B cell (primary cell): ENCODE results near the gene CCDC183. TPM values are rescaled to one million over a fixed set of nuclear protein-coding genes. Genes with fewer than 3 reads are reported as not detected.
"Not testable (repeated sequence)": the region's sequence is repeated elsewhere in the genome, so short reads cannot be mapped to it uniquely, and the experiment has no call there.

Experiments
- ATAC-seq: fragments of 200-7000 bp; cut with Tn5 transposase; one replicate; pipeline ENCODE4 v1.10.0; 2021; ENCODE audit warnings: low read depth, mild to moderate bottlenecking, moderate number of reproducible peaks, moderate library complexity
- CTCF ChIA-PET: fragments of 350-600 bp; sonication (Branson Sonifier 250); formaldehyde crosslinking; loops from one replicate; lab custom pipeline; 2021; ENCODE audit warnings: antibody characterized with exemption, inconsistent platforms; lab: Charles Lee
- POLR2A ChIA-PET: fragments of 350-600 bp; sonication (Branson Sonifier 250); formaldehyde crosslinking; loops from one replicate; lab custom pipeline; 2021; ENCODE audit warnings: antibody characterized with exemption; lab: Charles Lee
- DNase-seq: peaks from one replicate; pipeline ENCODE4 v3.0.0; 2013
- H2AFZ ChIP-seq: 2 replicates; pipeline ENCODE4 v1.6.1; 2012; ENCODE audit warnings: mild to moderate bottlenecking, low read depth, low read length; ENCODE audit not compliant: insufficient read depth, poor library complexity, severe bottlenecking
- H3K27ac ChIP-seq, 2 donors: 1 replicate in 1 of 2; 2 replicates in 1 of 2; pipeline ENCODE4 v1.5.1; 2012 to 2013; ENCODE audit warnings: low read length in 2 of 2, mild to moderate bottlenecking in 2 of 2, moderate library complexity in 1 of 2
- H3K27me3 ChIP-seq, 4 experiments: fragments of 200-600 bp in 1 of 4; sonication (generic) in 1 of 4; replicated peaks in 1 of 4; 1 replicate in 2 of 4; 2 replicates in 2 of 4; pipeline versions ENCODE4 v1.6.1 to v1.7.0; 2013 to 2016; ENCODE audit warnings: low read length in 3 of 4, mild to moderate bottlenecking in 2 of 4, mixed read lengths in 1 of 4, moderate library complexity in 1 of 4; ENCODE audit not compliant: insufficient read depth in 4 of 4, control insufficient read depth in 3 of 4; ENCODE audit errors: control extremely low read depth in 1 of 4
- H3K36me3 ChIP-seq, 2 experiments: replicated peaks in 1 of 2; 1 replicate in 1 of 2; 2 replicates in 1 of 2; pipeline versions ENCODE4 v1.6.1 to v1.7.1; 2013; ENCODE audit warnings: low read length in 1 of 2; ENCODE audit not compliant: insufficient read depth in 2 of 2, control insufficient read depth in 1 of 2; ENCODE audit errors: control extremely low read depth in 1 of 2, extremely low read depth in 1 of 2
- H3K4me1 ChIP-seq, 2 donors: fragments of 200-600 bp in 1 of 2; sonication (generic) in 1 of 2; 1 replicate in 1 of 2; 2 replicates in 1 of 2; pipeline versions ENCODE4 v1.5.1 to v1.6.1; 2013 to 2017; ENCODE audit warnings: low read length in 2 of 2; ENCODE audit not compliant: control insufficient read depth in 2 of 2, insufficient read depth in 2 of 2
- H3K4me2 ChIP-seq: replicated peaks from 2 replicates; pipeline ENCODE3; 2012; ENCODE audit warnings: mild to moderate bottlenecking, low read depth, low read length; ENCODE audit not compliant: poor library complexity, severe bottlenecking
- H3K4me3 ChIP-seq, 5 experiments: fragments of 200-600 bp in 1 of 5; sonication (generic) in 1 of 5; 1 replicate in 3 of 5; 2 replicates in 2 of 5; pipeline versions ENCODE4 v1.5.1 to v1.7.0; 2011 to 2016; ENCODE audit warnings: low read length in 4 of 5, mild to moderate bottlenecking in 4 of 5, low read depth in 2 of 5, control low read depth in 1 of 5, moderate library complexity in 1 of 5; ENCODE audit not compliant: insufficient read depth in 1 of 5; ENCODE audit errors: control extremely low read depth in 1 of 5, extremely low read depth in 1 of 5
- H3K79me2 ChIP-seq: fragments of 200-600 bp; sonication (generic); one replicate; pipeline ENCODE4 v1.6.0; 2016; ENCODE audit warnings: low read length; ENCODE audit not compliant: control insufficient read depth, insufficient read depth
- H3K9ac ChIP-seq: fragments of 200-600 bp; sonication (generic); 2 replicates; pipeline ENCODE4 v1.6.1; 2017; ENCODE audit warnings: mild to moderate bottlenecking, low read length, moderate library complexity
- H3K9me3 ChIP-seq, 3 donors: one replicate each; pipeline versions ENCODE4 v1.6.1 to v1.7.1; 2013; ENCODE audit warnings: low read length in 2 of 3; ENCODE audit not compliant: control insufficient read depth in 2 of 3, insufficient read depth in 1 of 3; ENCODE audit errors: control extremely low read depth in 1 of 3
- H4K20me1 ChIP-seq: 2 replicates; pipeline ENCODE4 v1.6.0; 2012; ENCODE audit warnings: mild to moderate bottlenecking, low read length; ENCODE audit not compliant: insufficient read depth, control insufficient read depth, poor library complexity, severe bottlenecking
- H3K27ac Mint-ChIP-seq: one replicate; pipeline ENCODE4 v1.8.0; 2021; ENCODE audit warnings: mixed read lengths
- H3K27me3 Mint-ChIP-seq: one replicate; pipeline ENCODE4 v1.8.0; 2021; ENCODE audit warnings: mixed read lengths
- H3K4me1 Mint-ChIP-seq: one replicate; pipeline ENCODE4 v1.8.0; 2021; ENCODE audit warnings: mixed read lengths
- H3K4me3 Mint-ChIP-seq: one replicate; pipeline ENCODE4 v1.8.0; 2021; ENCODE audit warnings: mixed read lengths
- H3K9me3 Mint-ChIP-seq: one replicate; pipeline ENCODE4 v1.8.0; 2022; ENCODE audit warnings: mixed read lengths; ENCODE audit not compliant: insufficient read depth
- EZH2 ChIP-seq: IDR thresholded peaks from 2 replicates; pipeline ENCODE4 v1.6.1; 2012; ENCODE audit warnings: borderline replicate concordance, low read depth, mild to moderate bottlenecking, moderate library complexity, low read length; ENCODE audit not compliant: insufficient read depth, poor library complexity, severe bottlenecking
- WGBS: methylation state at CpG from one replicate; pipeline ENCODE4 v1.1.5; 2013; ENCODE audit warnings: missing lambda C conversion rate; ENCODE audit not compliant: insufficient coverage; 5-methylcytosine and 5-hydroxymethylcytosine counted together
- intact Hi-C: fragments of 100-400 bp; cut with micrococcal nuclease; formaldehyde crosslinking; loops from one replicate; pipeline ENCODE4 v1.10.0; 2022
- polyA plus RNA-seq: library from polyadenylated mRNA; depleted of rRNA; stranded (reverse); fragments of >200 nt; gene quantifications from 2 replicates; pipeline ENCODE4 v1.2.3, GENCODE V29; 2012
- total RNA-seq, 2 donors: library from RNA; stranded (reverse); fragments of 120-200 nt in 1 of 2; gene quantifications; 1 replicate in 1 of 2; 2 replicates in 1 of 2; pipeline versions ENCODE4 v1.2.3 to v1.2.4, GENCODE V29; 2013 to 2022
- TF ChIP-seq, protein P1 (sequence below): fragments of 200-600 bp; IDR thresholded peaks from one replicate; pipeline ENCODE4 v1.8.0; 2022; ENCODE audit warnings: antibody characterized with exemption, mild to moderate bottlenecking

Gene CCDC183
- total and polyA plus RNA-seq, 2 donors (not counting 1 experiment from before 2014, with no cell fraction given) = 1.8 to 4.9 TPM

DNA sequence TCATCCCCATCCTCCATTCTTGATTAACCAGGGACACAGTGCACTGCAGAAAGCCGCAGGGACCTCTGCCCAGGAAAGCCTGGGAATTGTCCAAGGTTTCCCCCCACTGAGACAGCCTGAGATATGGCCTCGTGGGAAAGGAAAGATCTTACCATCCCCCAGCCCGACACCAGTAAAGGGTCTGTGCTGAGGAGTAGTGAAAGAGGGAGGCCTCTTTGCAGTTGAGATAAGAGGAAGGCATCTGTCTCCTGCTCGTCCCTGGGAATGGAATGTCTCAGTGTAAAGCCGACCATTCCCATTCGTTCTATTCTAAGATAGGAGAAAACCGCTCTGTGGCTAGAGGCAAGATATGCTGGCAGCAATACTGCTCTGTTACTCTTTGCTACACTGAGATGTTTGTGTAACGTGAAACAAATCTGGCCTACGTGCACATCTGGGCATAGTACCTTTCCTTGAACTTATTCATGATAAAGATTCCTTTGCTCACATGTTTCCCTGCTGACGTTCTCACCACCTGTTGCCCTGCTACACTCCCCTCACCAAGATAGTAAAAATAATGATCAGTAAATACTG, 723 bp downstream of the CCDC183 start:
- H3K4me2 ChIP-seq, H3K4me3 ChIP-seq, ATAC-seq, H3K9me3 Mint-ChIP-seq, POLR2A ChIA-PET, H3K9ac ChIP-seq, H3K27ac Mint-ChIP-seq, H2AFZ ChIP-seq, H3K79me2 ChIP-seq, H3K36me3 ChIP-seq, H3K9me3 ChIP-seq, H3K27ac ChIP-seq, H3K27me3 Mint-ChIP-seq, CTCF ChIA-PET, DNase-seq: not testable (repeated sequence)
- peaks cover 27 to 38% of the 10 kb centered on the region in 2 donors for H3K4me1 ChIP-seq
- intact Hi-C loops = loop anchor here (10.0 kb wide), 1 partner anchor 658 kb away; the partner anchor contains the start of gene NSMF
- peaks cover 20% of the 10 kb centered on the region for H3K4me1 Mint-ChIP-seq
- H3K4me3 Mint-ChIP-seq = peak overlapping the region; percentile 37
- WGBS = 60% methylated on average over 1 of the region's 10 CpGs
- peaks cover 0 to 22% (median 9%) of the 10 kb centered on the region in 4 experiments for H3K27me3 ChIP-seq
- H4K20me1 ChIP-seq = peaks cover 10% of the 10 kb centered on the region

DNA sequence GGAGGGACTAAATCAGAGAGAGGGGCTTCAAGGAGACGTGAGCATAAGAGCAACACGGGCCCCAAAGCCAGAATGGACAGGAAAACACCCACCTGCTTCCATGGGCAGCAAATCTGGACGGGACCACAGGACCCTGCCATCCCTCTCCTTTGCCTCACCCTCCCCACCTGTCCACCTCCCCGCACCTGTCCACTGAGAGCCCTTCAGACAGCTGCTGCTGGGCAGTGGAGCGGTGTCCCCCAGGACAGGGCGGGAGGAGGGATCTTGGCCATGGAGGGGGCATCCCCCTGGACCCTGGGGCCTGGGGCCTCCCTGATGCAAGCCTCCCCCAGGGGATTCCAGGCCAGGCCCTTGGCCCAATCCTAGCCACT, 2.6 kb downstream of the CCDC183 start:
- intact Hi-C loops = loop anchor here (10.0 kb wide), 1 partner anchor 656 kb away; the partner anchor contains the start of gene NSMF

More for the DNA sequence above, 2.6 kb downstream of the CCDC183 start:
- DNase-seq (no peak), ATAC-seq (no peak)
- Histone ChIP-seq H3K36me3 (no peaks in the 10 kb centered on the region), H3K9me3 (no peaks in the 10 kb centered on the region), H3K4me1 (peaks cover 20 to 30% of the 10 kb centered on the region in 2 donors), H3K4me3 (no peak overlapping the region), H3K4me2 (peak overlapping the region; percentile 99), H3K27ac (no peak overlapping the region), H2AFZ (no peak overlapping the region), H3K9ac (no peak overlapping the region), H4K20me1 (no peaks in the 10 kb centered on the region), H3K79me2 (no peaks in the 10 kb centered on the region), H3K27me3 (peaks cover 0 to 25% (median 11%) of the 10 kb centered on the region in 4 experiments)
- Mint-ChIP-seq H3K9me3 (no peaks in the 10 kb centered on the region), H3K27me3 (peaks cover 6% of the 10 kb centered on the region), H3K4me3 (no peak overlapping the region), H3K4me1 (peaks cover 18% of the 10 kb centered on the region), H3K27ac (no peak overlapping the region)
- 84% methylated on average over 5 of the region's 6 CpGs for WGBS
- TF ChIP-seq, protein P1, sequence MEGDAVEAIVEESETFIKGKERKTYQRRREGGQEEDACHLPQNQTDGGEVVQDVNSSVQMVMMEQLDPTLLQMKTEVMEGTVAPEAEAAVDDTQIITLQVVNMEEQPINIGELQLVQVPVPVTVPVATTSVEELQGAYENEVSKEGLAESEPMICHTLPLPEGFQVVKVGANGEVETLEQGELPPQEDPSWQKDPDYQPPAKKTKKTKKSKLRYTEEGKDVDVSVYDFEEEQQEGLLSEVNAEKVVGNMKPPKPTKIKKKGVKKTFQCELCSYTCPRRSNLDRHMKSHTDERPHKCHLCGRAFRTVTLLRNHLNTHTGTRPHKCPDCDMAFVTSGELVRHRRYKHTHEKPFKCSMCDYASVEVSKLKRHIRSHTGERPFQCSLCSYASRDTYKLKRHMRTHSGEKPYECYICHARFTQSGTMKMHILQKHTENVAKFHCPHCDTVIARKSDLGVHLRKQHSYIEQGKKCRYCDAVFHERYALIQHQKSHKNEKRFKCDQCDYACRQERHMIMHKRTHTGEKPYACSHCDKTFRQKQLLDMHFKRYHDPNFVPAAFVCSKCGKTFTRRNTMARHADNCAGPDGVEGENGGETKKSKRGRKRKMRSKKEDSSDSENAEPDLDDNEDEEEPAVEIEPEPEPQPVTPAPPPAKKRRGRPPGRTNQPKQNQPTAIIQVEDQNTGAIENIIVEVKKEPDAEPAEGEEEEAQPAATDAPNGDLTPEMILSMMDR = no peak
- TF ChIP-seq EZH2 = no peak
- ChIA-PET POLR2A (no interaction called here), CTCF (interaction anchor here (0.8 to 1.5 kb wide), 3 partner anchors 11 to 250 kb away, joined by 3 to 4 read pairs (median 3); no protein-coding TSS in a partner anchor)
